HepG2 (cell line): ENCODE data around the gene FEM1B.

Source experiments
- BCLAF1 ChIP-seq: fragments of 450-650 bp; IDR thresholded peaks from 2 replicates; pipeline ENCODE4 v1.6.1; 2017; ENCODE audit warnings: mild to moderate bottlenecking
- BRCA1 ChIP-seq: sonication (generic); formaldehyde crosslinking; IDR thresholded peaks from 2 replicates; pipeline ENCODE4 v1.4.0; 2020; ENCODE audit warnings: missing genetic modification reagents
- CEBPB ChIP-seq: IDR thresholded peaks from 2 replicates; pipeline ENCODE4 v1.6.1; 2011; ENCODE audit warnings: low read depth, low read length, improper control_type of control experiment, borderline replicate concordance
- EZH2 ChIP-seq: conservative IDR thresholded peaks from 2 replicates; pipeline ENCODE4 v1.6.1; 2012; ENCODE audit warnings: mild to moderate bottlenecking, low read depth, low read length, moderate library complexity
- FOXJ3 ChIP-seq: sonication (generic); formaldehyde crosslinking; IDR thresholded peaks from 2 replicates; pipeline ENCODE4 v1.4.0; 2020; ENCODE audit warnings: missing genetic modification reagents, mild to moderate bottlenecking, borderline replicate concordance
- POLR2AphosphoS5 ChIP-seq: IDR thresholded peaks from 2 replicates; pipeline ENCODE4 v1.6.1; 2012; ENCODE audit warnings: low read depth, low read length
- RFX1 ChIP-seq: fragments of 450-650 bp; IDR thresholded peaks from 2 replicates; pipeline ENCODE4 v1.6.1; 2017
- TCF12 ChIP-seq, 2 experiments: fragments of 450-650 bp in 1 of 2; sonication (generic) in 1 of 2; formaldehyde crosslinking in 1 of 2; IDR thresholded peaks; 2 replicates each; pipeline versions ENCODE4 v1.6.1 to v1.8.0; 2017 to 2022; ENCODE audit warnings: antibody characterized with exemption in 1 of 2, mild to moderate bottlenecking in 1 of 2, missing genetic modification reagents in 1 of 2, moderate library complexity in 1 of 2
- ZNF10 ChIP-seq: sonication (generic); formaldehyde crosslinking; IDR thresholded peaks from 2 replicates; pipeline ENCODE4 v1.4.0; 2020; ENCODE audit warnings: mild to moderate bottlenecking, low read depth, missing genetic modification reagents, borderline replicate concordance
- ZNF776 ChIP-seq: sonication (generic); formaldehyde crosslinking; IDR thresholded peaks from 2 replicates; pipeline ENCODE4 v1.4.0; 2020; ENCODE audit warnings: mild to moderate bottlenecking, missing genetic modification reagents
- TF ChIP-seq, protein P1 (sequence below): sonication (generic); formaldehyde crosslinking; IDR thresholded peaks from 2 replicates; pipeline ENCODE4 v1.5.0; 2020; ENCODE audit warnings: mild to moderate bottlenecking, missing genetic modification reagents, moderate library complexity
- TF ChIP-seq, protein P2 (sequence below): sonication (generic); formaldehyde crosslinking; IDR thresholded peaks from 2 replicates; pipeline ENCODE4 v1.8.1; 2022; ENCODE audit warnings: low read depth, mild to moderate bottlenecking, missing genetic modification reagents

DNA sequence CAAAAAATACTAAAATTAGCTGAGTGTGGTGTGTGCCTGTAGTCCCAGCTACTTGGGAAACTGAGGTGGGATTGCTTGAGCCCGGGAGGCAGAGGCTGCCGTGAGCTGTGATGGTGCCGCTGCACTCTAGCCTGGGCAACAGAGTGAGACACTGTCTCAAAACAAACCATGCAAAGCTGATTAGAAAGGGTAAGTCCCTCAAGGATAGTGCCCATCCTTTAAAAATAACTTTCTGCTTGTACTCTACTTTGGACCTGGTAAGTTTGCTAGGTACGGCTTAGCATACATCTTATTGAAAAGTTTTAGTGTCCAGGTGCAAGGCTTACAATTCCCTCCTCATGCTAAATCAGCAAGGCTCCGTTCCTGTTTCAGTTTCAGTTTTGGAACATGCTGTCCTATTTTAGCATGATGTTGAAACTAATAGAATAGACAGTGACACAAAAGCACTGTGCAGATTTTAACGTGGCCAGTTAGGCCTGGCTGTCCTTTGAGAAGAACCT, 21.4 kb downstream of the FEM1B start:
- TF ChIP-seq RFX1 (no peak), FOXJ3 (CRISPR knock-in tag) (no peak), EZH2 (no peak), ZNF776 (CRISPR knock-in tag) (no peak), BRCA1 (CRISPR knock-in tag) (no peak), ZNF10 (CRISPR knock-in tag) (no peak), BCLAF1 (no peak), POLR2AphosphoS5 (no peak), TCF12 (IDR thresholded peaks at IDR 0.05) (no peak), TCF12 (CRISPR knock-in tag; IDR thresholded peaks at IDR 0.05) (no peak), CEBPB (no peak)
- TF ChIP-seq, protein P1, sequence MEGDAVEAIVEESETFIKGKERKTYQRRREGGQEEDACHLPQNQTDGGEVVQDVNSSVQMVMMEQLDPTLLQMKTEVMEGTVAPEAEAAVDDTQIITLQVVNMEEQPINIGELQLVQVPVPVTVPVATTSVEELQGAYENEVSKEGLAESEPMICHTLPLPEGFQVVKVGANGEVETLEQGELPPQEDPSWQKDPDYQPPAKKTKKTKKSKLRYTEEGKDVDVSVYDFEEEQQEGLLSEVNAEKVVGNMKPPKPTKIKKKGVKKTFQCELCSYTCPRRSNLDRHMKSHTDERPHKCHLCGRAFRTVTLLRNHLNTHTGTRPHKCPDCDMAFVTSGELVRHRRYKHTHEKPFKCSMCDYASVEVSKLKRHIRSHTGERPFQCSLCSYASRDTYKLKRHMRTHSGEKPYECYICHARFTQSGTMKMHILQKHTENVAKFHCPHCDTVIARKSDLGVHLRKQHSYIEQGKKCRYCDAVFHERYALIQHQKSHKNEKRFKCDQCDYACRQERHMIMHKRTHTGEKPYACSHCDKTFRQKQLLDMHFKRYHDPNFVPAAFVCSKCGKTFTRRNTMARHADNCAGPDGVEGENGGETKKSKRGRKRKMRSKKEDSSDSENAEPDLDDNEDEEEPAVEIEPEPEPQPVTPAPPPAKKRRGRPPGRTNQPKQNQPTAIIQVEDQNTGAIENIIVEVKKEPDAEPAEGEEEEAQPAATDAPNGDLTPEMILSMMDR (CRISPR knock-in tag), result no peak
- TF ChIP-seq, protein P2, sequence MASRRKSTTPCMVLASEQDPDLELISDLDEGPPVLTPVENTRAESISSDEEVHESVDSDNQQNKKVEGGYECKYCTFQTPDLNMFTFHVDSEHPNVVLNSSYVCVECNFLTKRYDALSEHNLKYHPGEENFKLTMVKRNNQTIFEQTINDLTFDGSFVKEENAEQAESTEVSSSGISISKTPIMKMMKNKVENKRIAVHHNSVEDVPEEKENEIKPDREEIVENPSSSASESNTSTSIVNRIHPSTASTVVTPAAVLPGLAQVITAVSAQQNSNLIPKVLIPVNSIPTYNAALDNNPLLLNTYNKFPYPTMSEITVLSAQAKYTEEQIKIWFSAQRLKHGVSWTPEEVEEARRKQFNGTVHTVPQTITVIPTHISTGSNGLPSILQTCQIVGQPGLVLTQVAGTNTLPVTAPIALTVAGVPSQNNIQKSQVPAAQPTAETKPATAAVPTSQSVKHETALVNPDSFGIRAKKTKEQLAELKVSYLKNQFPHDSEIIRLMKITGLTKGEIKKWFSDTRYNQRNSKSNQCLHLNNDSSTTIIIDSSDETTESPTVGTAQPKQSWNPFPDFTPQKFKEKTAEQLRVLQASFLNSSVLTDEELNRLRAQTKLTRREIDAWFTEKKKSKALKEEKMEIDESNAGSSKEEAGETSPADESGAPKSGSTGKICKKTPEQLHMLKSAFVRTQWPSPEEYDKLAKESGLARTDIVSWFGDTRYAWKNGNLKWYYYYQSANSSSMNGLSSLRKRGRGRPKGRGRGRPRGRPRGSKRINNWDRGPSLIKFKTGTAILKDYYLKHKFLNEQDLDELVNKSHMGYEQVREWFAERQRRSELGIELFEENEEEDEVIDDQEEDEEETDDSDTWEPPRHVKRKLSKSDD (CRISPR knock-in tag), result no peak
